ENCODE data around the gene ESPNL.

ESPNL gene

GRCh38 chr2:238125127-238125885, 25.2 kb downstream of the ESPNL start:
- in situ Hi-C loops (cut with MboI; ENCODE audit: low sequenced_read_pairs), result no loop called here

DNA sequence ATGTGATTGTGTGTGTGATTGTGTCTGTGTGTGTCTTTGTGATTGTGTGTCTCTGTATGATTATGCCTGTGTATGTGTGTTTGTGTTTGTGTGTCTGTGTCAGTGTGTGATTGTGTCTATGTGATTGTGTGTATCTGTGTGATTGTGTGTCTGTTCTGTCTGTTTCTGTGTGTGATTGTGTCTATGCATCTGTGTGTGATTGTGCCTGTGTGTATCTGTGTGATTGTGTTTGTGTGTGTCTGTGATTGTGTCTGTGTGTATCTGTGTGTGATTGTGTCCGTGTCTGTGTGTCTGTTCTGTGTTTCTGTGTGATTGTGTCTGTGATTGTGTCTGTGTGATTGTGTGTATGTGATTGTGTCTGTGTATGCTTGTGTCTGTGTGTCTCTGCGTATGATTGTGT, 26.2 kb downstream of the ESPNL start:
- in situ Hi-C loops (cut with MboI; ENCODE audit: low sequenced_read_pairs), result no loop called here

DNA sequence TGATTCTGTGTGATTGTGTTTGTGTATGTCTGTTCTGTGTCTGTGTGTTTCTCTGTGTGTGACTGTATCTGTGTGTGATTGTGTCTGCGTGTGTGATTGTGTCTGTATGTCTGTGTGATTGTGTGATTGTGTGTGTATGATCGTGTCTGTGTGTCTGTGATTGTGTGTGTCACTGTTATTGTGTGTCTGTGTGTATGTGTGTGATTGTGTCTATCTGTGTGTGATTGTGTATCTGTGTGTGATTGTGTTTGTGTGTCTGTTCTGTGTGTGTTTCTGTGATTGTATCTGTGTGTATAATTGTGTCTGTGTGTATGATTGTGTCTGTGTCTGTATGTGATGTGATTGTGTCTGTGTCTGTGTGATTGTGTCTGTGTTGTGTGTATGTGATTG, 26.6 kb downstream of the ESPNL start:
- in situ Hi-C loops (cut with MboI; ENCODE audit: low sequenced_read_pairs), result no loop called here

GRCh38 chr2:238127165-238128060, 27.3 kb downstream of the ESPNL start:
- in situ Hi-C loops (cut with MboI; ENCODE audit: low sequenced_read_pairs), result no loop called here

GRCh38 chr2:238128061-238128440, 27.9 kb downstream of the ESPNL start:
- in situ Hi-C loops (cut with MboI; ENCODE audit: low sequenced_read_pairs), result no loop called here

DNA sequence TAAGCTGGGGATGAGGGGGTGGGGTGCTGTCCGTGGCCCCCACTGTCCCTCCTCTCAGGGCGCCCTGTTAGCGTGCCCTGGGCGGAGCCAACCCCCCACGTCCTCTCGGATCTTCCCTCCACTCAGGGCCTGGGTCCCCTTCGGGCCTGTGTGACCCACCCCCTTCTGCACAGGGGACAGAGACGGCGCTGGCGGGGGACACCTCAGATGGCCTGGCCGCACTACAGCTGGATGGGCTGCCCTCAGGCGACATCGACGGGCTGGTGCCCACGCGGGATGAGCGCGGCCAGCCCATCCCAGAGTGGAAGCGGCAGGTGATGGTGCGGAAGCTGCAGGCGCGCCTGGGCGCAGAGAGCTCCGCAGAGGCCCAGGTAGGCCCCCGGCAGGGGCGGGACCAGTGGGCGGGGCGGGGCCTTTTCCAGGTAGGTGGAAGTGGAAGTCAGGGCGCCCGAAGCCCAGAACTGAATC, 28.4 kb downstream of the ESPNL start:
- in situ Hi-C loops (cut with MboI; ENCODE audit: low sequenced_read_pairs), result no loop called here

- in situ Hi-C loops (cut with MboI; ENCODE audit: low sequenced_read_pairs), result no loop called here
Measured at GRCh38 chr2:238129166-238130010, 29.2 kb downstream of the ESPNL start.

DNA sequence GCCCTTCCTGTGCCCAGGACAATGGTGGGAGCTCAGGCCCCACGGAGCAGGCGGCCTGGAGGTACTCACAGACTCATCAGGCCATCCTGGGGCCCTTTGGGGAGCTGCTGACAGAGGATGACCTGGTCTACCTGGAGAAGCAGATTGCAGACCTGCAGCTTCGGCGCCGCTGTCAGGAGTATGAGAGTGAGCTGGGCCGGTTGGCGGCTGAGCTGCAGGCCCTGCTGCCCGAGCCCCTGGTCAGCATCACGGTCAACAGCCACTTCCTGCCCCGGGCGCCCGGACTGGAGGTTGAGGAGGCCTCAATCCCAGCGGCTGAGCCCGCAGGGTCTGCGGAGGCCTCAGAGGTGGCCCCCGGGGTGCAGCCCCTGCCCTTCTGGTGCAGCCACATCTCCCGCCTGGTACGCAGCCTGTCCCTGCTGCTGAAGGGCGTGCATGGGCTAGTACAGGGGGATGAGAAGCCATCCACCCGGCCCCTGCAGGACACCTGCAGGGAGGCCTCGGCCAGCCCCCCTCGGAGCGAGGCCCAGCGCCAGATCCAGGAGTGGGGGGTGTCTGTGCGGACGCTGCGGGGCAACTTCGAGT, 30.1 kb downstream of the ESPNL start:
- in situ Hi-C loops (cut with MboI; ENCODE audit: low sequenced_read_pairs), result no loop called here

- in situ Hi-C loops (cut with MboI; ENCODE audit: low sequenced_read_pairs), result no loop called here
Measured at GRCh38 chr2:238130696-238131628, 30.8 kb downstream of the ESPNL start.

- in situ Hi-C loops (cut with MboI; ENCODE audit: low sequenced_read_pairs), result no loop called here
Measured at GRCh38 chr2:238131761-238132462, 31.8 kb downstream of the ESPNL start.

DNA sequence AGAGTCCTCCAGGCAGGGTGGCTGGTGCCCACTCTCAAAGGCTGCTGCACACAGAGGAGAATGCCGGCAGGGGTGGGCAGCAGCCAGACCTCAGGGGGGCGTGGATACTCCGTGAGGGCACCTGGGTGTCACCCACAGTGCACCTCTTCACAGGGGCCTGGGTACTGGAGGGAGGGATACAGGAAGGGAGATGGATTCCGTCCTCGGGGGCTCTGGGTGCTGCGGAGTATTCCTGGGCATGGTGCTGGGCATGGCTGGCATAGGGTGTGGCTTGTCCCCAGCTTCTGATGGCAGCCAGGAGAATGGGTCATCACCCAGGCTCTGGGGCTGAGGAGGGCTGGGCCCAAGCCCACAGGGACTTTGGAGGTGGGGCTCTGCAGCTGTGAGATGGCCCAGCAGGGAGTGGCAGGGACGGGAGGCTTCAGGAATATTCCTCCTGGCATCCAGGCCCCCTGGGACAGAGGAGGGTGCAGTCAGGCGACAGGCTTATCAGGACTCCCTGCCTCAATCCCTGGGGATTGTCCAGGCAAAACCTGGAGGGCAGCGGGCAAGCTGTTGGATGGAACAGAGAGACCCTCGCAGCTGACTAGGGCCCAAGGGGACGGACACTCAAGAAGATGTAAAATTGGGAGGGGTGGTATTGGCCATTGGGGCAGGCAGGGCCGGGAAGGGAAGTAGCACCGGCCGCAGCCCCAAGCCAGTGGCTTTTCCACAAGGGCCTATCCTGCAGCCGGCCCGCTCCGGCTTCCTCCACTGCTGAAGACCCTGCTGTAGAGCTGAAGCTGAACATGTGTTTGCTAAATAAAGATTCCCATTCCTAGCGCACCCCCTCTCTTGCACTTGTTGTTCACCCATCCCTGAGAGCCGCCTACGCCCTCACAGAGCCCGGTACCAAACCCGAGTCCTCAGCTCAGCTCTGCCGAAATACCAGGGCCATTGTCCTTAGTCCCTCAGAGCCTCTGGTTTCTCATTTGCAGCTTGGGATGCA, 32.6 kb downstream of the ESPNL start:
- in situ Hi-C loops (cut with MboI; ENCODE audit: low sequenced_read_pairs), result no loop called here

- in situ Hi-C loops (cut with MboI; ENCODE audit: low sequenced_read_pairs), result no loop called here
Measured at GRCh38 chr2:238133499-238134392, 33.6 kb downstream of the ESPNL start.

DNA sequence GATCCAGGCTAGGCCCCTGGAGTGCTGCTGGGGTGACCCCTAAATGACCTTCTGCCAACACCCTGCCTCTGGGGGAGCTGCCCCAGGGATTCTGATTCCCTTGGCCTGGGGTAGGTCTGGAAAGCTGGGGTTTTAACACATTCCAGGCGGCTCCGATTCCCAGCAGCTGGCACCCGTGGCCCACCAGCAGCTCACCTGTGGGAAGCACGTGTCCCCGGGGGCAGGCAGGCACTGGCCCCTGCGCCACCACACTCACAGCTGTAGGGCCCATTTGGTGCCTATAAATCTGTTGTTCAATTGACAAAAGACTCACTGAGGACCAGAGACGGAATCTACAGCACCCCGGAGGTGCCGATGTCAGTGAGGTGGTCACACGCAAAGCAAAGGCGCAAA, 34.2 kb downstream of the ESPNL start:
- in situ Hi-C loops (cut with MboI; ENCODE audit: low sequenced_read_pairs), result no loop called here

DNA sequence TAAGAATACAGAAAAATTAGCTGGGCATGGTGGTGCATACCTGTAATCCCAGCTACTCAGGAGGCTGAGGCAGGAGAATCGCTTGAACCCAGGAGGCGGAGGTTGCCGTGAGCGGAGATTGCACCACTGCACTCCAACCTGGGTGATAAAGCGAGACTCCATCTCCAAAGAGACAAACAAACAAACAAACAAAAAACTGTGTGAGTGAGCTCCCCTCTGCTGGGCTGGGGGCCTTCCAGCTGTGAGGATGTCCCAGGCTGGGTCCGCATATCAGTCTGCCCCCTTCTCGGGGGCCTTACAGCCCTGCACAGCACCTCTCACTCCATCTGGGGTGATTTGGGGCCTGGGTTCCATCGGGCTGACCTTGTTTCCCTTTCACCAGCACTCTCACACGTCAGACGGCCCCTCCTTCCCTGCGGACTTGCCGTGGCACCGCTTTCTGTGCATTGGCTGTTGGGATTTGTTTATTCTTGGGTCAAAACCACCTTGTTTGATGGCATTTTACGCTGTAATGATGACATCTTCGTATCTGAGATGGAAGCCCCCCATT, 35.5 kb downstream of the ESPNL start:
- in situ Hi-C loops (cut with MboI; ENCODE audit: low sequenced_read_pairs), result no loop called here

- in situ Hi-C loops (cut with MboI; ENCODE audit: low sequenced_read_pairs), result no loop called here
Measured at GRCh38 chr2:238136820-238137537, 36.8 kb downstream of the ESPNL start.

DNA sequence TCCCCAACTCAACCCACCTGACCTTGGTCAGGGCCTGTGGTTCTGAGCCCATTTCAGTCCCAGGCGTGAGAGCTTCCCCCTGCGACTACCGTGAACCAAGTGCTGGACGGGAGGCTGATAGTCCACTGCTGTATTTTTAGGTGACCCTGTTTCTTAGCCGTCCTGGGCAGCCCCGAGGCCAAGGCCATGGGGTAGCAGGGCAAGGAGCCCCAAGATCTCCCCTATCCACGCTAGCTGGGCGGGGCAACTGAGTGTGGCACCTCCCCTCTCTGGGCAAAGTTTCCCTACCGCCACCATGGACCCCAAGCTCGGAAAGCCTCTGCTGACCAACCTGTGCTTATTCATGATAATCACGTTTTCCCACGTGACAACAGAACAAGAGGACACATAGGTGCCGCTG, 37.7 kb downstream of the ESPNL start:
- in situ Hi-C loops (cut with MboI; ENCODE audit: low sequenced_read_pairs), result no loop called here

All from HL-60/S4 (cell line).